ENCODE measurements around the gene NUB1.

Gene NUB1

DNA sequence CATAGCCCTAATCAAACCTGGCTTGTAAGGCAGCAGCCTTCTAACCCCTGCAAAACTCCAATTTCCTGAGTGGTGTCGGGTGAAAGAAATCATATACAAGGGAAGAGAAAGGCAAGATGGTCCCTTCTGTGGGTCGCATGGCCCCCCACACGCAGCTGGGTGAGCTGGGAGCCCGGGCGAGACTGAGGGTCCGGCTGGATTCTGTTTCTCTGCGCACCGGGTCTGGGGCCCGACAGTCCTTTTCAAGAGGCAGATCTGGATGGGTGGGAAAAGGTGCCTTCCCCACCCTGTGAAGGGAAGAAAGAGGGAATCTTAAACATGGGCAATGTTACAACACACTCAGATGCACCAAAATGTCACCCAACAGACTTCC, 49.7 kb downstream of the NUB1 start:
- DNase-seq = no peak

DNA sequence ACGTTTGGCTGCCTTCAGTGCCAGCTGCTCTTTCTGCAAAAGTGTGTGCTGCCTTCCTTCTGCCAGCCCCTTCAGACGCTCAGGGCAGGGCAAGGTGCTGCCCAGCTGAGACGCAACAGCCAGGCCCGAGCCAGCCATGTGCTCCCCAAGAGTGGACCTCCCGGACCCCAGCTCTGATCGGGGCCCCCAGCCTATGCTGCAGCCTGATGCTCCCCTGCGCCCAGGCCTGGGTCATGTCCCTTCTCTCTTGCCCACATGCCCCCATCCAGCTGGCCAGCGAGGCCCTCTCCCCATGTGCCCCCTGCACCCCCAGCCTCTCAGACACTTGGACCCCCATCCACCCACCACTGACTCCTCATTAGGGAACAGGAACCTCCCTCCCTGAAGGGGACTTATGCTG, 50.4 kb downstream of the NUB1 start:
- DNase-seq = no peak

DNA sequence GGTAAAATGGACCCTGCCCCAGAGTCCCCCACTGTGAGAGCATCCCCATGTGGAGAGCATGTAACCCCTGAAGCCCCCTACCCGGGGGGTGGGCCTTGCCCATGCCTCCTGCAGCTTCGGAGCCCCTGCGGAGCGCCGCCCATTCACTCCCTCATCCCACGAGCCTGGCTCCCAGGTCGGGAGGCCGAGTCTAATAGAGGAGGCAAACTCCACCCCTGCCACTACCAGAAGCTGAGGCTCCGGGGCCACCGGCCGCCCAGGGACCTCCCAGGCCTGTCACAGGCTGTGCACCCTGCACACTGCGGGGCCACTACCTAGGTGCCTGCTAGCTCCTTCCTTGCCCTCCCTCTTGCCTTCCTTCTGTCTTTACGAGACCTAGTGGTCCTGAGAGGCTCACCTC, 50.8 kb downstream of the NUB1 start:
- no peak for DNase-seq

DNA sequence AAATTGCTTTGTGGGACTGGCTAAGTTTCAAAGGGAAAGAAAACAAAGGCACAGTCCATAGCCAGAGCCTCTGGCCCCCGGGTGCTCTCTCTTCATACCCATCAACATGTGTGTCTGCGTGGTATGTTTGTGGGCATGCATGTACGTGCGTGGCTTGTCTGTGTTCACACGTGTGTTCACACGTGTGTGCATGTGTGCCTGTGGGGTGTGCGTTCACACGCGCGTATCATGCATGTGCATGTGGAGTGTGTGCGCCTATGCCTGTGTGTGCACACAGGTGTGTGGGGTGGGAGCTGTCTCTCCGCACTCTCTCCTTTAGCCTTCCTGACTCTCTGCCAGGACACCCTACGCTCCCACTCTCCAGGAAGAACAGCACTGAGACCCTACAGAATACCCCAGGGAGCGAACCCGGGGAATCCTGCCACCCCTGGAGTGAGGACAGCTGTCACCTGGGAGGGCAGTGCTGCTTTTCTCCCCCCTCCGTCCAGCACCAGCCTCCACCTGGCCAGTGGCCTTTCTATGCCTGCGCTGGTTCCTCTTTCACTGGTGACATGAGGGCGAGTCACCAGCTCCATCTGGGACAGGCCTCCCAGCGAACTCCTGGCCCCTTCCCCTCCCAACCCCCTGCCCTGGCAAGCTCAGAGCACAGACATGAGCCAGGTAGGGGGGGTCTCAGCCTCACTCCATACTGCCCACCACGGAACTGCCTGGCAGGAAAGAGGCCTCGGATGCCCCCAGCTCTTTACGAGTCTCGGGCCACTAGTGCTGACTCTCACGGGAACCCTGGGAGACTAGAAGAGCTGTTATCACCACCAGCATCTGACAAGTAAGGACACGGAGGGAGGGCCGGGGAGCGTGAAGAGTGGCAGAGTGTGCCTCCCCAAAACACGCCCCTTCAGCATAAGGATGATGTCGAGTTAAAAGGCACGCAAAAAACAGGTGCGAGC, 51.7 kb downstream of the NUB1 start:
- no peak for DNase-seq

DNA sequence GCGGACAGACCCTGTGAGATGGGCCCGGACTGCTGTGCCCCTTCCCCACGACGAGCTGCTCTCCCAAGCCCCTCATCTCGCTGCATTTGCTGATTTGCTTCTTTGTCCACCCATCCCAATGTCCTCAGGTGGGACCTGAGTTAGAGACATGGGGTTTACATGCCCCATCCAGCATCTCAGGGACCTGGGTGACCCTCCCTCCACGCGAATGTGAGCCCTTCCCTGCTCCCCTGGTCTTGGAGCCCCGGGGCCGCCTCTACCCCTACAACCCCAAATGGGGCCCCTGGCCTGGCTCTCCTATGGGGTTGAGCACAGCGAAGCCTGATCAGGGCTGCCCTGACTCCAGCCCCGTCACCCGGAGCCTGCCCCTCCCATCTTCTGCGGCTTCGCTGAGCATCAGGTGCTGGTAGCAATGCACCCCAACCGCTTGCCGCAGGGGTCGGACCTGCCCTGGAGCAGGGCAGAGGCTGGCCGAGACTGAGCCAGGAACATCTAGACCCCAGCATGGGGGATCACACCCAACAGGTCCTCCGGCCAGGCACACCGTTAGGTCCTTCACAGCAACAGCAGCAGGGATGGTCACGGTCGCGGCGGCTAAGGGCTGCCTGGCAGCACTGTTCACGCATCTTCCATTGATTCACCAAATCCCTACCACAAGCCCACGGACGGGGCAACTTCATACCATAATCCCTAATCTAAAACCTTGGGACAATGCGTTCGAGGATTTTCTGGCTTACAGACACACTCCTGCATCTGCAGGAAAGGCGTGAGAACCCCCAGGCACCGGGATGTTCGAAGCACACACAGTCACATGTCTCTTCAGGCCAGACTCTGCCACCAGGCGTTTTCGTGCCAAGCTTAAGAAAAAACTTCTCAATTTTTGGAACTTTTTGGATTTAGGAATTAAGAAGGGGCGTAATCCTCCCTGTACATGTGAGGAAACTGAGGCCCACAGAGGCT, 52.7 kb downstream of the NUB1 start:
- no peak for DNase-seq

DNA sequence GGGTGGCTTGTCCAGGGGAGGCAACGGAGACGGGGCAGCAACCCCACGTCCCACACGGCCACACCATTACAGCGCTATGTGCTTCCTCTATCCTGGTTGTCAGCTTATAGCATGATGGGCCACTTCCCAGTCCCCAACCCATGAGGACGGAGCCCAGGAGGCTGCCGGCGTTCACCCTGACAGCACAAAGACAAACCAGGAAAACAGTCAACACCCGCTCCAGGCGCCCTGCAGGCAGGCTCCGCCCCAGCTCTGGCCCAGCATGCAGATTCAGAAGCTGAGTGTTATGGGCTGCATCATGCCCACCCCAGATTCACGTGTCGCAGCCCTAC, 53.4 kb downstream of the NUB1 start:
- DNase-seq = no peak

DNA sequence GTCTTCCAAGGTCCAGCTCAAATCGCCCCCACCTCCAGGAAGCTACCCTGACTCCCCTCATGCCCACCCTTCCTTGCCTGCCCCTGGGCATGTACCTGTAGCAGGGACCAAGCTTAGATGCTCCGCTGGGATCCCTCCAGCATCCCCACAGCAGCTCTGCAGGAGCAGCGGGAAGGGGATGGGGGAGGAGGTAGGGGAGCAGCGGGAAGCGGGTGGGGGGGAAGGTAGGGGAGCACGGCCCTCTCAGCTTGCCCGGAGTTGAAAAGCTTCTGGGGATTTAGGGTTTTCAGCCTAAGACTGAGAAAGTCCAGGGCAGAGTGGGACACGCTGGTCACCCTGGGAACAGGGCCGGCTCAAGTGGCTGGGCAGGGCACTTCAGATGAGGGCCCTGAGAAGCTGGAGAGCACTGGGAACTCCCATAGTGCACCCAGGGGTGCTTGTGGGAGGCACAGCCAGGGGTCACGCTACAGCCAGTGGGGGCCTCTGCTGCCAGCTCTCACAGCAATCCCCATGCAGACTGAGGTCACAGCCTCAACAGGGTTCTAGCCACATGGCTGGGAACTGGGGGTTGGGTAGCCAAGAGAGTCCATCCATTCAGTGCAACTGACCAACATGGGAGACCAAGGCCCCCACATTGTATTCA, 54.8 kb downstream of the NUB1 start:
- no peak for DNase-seq

DNA sequence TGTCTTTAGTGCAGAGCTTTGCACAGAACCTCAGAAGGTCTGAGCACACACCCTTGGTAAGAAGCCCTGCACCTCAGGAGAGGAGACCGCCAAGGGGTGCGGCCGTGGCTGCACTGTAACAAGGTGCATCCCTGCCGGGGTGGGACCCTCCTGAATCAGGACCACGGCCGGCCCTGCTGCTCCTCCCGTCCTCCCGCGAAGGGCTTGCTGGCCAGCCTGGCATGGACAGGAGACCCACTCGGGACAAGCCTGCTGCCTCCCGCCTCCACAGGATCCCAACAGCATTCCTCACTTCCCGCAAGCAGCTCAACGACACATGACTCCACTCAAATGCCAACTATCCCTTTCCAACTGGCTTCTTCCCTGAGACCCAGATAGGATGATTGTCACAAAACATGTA, 55.4 kb downstream of the NUB1 start:
- DNase-seq = no peak

DNA sequence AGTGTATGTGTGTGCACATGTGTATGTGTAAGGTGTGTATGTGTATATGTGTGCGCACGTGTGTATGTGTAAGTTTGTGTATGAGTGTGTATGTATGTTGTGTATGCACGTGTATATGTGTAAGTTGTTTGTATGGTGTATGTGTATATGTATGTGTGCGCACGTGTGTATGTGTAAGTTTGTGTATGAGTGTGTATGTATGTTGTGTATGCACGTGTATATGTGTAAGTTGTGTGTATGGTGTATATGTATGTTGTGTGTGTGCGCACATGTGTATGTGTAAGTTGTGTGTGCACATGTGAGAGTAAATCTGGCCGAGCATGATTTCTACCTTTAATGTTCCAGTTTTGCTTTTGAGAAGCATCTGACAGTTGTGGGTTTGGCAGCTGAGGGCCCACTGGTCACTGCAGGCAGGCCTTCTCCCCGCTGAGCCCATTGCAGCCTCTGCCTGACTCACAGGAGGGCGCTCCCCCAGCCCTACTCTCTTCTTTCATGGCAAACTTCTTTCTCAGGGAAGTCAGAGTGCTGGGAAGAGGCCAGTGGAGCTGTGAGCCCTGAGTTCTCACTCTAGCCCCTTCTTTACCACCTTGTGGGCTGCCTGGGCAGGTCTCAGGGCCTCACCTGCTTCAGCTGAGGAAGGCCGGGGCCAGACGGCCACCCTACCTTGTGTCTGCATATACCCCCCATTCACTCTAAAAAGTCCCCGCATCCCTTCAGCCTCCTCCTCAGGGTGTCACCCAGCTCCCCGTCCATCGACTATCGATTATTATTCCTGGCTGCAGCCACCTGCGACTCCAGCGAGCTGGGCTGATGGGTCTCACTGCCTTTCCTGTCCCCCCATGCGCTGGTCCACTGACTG, 57.1 kb downstream of the NUB1 start:
- DNase-seq = no peak

DNA sequence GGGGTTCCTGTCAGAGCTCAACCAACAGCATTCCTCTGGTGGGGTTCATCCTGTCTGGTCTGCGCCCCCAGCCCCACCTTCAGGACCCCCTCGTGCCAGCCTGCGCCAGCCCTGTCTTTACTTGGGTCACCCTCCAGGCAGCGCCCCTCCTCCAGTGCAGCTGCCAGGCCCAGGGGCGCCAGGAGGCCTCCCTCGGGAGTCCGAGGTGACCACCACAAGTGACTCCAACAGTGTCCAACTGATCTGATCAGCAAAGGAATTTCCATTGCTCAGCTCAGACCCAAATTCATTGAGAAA, 57.6 kb downstream of the NUB1 start:
- no peak for DNase-seq

DNA sequence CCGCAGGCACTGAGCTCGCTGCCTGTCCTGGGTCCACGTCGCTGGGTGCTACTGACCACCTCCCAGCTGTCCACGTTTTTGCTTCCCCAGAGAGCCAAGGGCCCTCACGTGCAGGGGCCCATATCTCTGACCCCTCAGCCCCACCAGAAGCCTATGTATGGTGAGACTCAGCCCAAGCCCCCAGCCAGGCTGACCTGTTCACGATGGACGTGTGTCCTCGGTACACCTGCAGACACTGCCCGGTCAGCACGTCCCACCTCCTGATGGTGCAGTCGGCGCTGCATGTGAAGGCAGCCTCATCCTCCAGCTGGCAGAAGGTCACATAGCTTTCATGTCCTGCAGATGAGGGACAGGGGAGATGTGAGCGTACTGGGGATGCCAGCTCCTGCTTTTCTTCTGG, 58.3 kb downstream of the NUB1 start:
- DNase-seq = no peak

DNA sequence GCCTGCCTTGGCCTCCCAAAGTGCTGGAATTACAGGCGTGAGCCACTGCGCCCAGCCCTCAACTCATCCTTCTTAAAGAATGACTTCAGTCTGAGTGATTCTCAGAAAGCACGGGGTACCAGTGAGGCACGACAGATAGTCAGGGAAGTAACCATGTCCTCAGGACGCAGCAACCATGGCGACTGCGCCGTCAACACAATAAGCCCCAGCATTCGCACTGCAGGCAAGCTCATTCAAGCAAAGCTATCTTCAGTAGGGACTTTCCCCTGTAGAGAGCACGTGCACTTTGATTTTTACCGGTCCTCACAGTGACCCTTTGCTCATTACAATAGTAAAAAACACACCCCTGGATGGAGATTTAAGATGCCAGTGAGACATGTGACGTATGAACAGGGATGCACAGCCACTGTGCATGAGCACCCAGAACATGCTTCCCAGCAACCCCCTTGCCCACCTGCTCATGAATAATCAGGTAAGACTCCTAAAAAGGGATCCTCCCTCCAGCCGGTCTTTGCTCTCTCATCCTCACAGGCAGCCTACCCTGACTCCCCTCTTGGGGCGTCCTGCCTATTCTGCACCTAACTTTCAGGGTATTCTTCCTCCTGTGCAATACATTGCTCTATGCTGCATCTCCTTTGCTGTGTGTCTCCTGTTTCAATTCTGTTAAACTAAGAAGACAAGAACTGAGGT, 59.2 kb downstream of the NUB1 start:
- no peak for DNase-seq

DNA sequence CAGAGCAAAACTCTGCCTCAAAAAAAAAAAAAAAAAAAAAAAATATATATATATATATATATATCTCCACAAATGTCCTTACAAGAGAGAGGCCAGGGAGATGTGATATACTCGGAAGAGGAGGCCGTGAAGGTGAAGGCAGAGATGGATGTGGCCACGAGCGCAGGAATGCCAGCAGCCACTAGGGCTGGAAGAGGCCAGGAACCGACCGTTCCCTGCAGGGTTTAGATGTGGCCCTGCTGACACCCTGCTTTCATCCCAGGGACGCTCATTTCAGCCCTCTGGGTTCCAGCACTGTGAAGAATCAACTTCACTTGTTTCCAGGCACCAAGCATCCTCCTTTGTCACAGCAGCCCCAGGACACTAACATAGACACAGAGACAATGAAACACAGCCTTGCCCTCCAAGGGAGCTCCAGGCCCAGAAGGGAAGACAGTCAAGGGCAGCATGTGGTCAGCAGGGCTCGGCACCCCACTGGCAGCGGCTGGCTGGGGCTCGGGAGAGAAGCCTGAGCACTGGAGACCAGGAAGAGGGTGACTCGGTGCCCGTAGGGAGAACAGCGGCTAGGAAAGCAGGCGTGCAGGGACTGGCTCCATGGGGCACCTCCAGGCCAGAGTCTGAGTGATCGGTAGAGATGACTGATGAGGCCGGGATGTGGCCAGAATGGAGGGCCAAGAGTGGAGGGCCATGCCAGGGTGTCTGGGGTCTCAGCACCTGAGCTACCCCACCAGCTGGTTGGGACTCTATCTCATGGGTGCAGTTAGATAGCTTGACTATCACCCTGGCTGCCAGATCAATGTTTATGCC, 60.6 kb downstream of the NUB1 start:
- DNase-seq = no peak

DNA sequence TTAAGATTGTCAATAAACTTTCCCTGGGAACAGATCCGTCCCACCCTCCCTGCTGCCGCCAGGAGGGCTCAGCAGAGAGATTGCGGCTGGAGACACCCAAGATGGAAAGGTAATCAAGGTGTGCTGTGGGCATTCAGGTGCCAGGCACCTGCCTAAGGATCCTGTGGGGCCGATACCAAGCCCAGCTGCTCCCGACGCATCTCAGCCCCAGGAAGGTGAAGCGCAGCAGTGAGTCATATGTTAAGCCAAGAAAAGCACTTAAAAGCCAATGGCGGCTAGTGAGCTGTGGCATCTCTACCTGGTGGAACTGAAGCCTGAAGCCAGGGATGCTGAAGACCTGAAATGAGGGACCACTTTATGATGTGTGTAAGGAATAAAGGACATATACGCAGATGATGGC, 62.2 kb downstream of the NUB1 start:
- no peak for DNase-seq

DNA sequence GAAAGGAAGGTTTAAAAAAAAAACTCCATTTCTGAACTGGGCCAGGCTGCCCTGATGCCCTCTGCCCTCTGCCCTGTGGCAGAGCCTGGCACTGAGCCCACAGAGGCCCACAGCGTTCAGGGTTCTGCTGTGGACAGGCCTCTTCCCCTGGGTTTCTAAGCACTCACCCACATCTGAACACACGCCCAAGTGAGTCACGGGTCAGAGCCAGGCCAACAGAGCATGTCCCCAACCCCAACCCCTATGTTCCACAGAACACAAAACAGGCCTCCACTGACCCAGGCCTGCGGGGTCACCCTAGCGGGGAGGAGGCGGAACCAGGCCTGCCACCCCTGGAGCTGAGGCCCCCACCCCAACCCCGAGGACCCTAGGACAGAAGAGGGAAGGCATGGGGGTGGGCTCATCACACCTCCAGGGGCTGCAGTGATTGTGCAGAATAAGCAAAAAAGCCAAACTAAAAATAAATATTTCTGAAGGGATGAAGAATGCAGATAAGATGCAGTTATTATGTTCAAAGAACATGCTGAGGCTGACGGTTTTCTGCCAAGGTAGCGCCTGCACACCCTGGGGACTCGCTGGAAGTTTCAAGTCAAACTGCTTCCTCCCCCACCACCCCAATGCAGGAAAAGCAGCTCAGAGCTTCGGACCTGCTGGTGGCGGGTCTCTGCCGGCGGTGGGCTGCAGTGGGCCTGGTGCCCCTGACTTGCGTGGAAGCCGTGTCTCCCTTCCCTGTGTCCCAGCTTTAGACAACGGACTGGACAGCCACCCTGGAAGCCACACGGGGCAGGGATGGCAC, 62.8 kb downstream of the NUB1 start:
- no peak for DNase-seq

DNA sequence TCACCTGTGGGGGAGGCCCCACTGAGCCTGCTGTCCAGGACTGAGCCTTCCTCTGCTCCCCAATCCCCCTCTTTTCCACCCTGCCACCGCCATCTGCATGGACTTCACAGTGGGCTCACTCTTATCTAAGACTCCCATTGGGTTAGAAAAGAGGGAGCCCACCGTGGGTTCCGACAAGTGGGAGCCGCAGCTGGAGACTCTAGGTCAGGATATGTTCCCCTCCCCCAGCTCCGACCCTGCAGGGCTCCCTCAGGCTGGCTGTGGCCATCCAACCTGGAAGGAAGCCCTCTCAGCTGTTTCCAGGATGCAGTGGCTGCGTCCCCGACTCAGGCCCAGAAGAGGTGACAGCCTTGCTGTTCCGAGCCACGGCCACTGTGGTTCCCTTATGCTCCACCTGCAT, 63.4 kb downstream of the NUB1 start:
- DNase-seq = no peak

DNA sequence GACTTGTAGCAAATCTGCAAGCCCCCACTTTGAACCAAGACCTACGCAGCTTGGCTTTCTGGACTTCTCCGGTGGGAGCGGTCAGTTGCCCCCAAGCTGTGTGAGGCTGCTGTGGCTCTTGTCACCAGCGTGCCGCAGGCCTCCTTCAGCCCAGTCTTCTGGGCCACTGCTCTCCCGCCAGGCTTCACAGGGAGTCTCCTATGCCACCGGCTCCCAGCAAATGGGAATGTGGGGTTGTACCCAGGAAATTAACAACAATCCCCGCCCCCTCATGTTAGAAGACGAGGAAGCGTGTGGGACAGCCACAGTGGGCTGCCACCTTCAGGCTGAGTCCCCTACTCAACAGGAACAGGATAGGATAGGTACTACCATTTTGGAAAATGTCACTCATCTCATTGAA, 64.0 kb downstream of the NUB1 start:
- no peak for DNase-seq

DNA sequence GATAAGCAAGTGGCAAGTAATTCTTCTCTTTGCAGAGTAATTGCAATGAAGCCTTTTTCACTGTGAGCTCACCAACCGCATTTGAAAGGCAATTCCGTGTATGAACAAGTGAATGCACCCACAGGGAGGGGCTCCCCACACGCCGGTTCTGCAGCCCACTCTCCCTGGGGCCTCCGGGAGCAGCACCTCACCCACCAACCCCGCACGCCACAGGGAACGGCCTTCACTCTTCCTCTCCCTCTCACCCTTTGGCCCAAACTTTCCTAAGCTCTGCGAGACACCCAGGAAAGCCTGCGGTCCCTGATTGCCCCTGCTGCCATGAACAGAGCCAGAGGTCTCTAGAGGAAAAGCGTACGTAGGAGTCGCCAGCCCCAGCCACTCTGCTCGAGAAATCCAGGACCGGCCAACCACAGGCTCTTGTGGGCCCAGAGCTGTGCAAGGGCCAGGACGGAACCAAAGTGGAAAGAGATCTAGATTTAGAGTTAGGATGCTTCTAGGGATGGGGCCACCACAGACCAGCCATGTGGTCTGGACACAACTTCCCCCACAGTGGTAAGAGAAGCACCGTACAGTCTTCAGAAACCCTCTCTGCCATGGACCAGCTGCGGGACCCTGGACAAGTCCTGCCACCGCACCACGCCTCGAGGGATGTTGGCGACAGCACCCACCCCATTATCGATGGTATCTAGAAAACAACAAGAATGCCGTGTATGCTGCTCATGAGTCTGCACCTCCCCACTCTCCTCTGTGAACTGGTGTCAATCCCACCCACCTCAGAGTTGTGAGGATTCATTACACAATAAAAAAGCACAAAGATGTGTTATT, 64.7 kb downstream of the NUB1 start:
- no peak for DNase-seq

DNA sequence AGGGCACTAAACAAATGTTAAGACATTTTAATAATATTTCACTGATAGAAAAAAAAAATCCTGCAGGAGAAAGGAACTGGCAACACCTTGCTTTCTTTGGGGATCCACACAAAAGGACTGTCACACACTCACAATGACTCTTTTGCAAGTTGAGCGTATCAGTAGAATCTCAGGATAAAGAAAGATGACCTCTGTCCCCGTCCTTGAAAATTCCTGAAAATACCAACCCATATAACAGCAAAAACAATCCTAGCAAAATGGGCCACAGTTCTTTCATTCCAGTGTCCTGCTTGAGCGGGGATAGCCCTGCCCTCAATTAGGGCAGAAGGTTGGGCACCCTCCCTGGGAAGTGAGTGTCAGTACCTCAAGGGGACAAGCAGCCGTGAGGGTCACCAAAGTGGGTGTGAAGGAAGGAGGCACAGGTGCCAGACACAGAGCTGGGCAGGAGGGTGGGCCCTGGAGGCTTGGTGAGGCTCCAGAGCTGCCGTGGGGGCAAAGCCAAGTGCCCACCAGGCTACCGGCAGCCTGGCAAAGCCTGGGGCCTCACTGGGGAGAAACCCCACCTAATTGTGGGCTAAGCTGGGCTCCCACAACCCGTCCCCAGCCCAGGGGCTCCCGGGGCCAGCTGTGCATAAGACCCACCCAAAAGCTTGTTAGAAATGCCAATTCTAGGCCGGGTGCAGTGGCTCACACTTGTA, 65.4 kb downstream of the NUB1 start:
- DNase-seq = no peak

Measured in stimulated activated CD4-positive, alpha-beta T cell treated with anti-CD3 and anti-CD28 coated beads, Interleukin-2, amount 100 ng/mL, for 48 hours (primary cell).